ENCODE results near the gene LARP4. TPM values are rescaled to one million over a fixed set of nuclear protein-coding genes. Genes with fewer than 3 reads are reported as not detected.

LARP4 gene
- total and polyA plus RNA-seq, 2 of the 4 experiments (the other 2 are of a cell fraction) = 11.3 to 42.5 TPM

- no peak overlapping the region for H2BK5ac ChIP-seq (ENCODE audit: low read depth, low read length, poor library complexity, severe bottlenecking)
- dilution Hi-C loops (cut with HindIII; ENCODE audit: low sequenced_read_pairs, unreplicated experiment) = no loop called here
- POLR2A ChIA-PET (ENCODE audit: unreplicated experiment) = no interaction called here
Measured at GRCh38 chr12:50411051-50411660, 10.5 kb downstream of the LARP4 start.

More at GRCh38 chr12:50411051-50411660, 10.5 kb downstream of the LARP4 start:
- Histone ChIP-seq H3K9ac (ENCODE audit: low read depth, low read length) (no peak overlapping the region), H2BK120ac (ENCODE audit: low read depth, low read length) (no peak overlapping the region), H3K27ac (ENCODE audit: insufficient read depth, low read length) (no peak overlapping the region), H4K91ac (ENCODE audit: insufficient read depth, low read depth, low read length) (no peak overlapping the region), H3K14ac (replicated peaks; ENCODE audit: low read depth, low read length) (no peak overlapping the region), H4K5ac (ENCODE audit: low read depth, low read length) (no peak overlapping the region), H3K36me3 (ENCODE audit: control insufficient read depth, insufficient read depth, low read length) (peaks cover under 1% of the 10 kb centered on the region; the same call in 1 of the 2 replicates), H2AK5ac (ENCODE audit: low read depth, low read length) (no peak overlapping the region), H4K8ac (ENCODE audit: low read depth in 2 of 2, low read length in 2 of 2) (no peak overlapping the region), H2AK9ac (replicated peaks; ENCODE audit: low read depth, low read length, poor library complexity) (no peak overlapping the region), H3K4me1 (ENCODE audit: control insufficient read depth, insufficient read depth, low read length) (no peaks in the 10 kb centered on the region), H3K9me1 (ENCODE audit: insufficient read depth, low read length) (peaks cover 7% of the 10 kb centered on the region), H3K27me3 (ENCODE audit: control insufficient read depth, insufficient read depth, low read length) (no peaks in the 10 kb centered on the region), H3K56ac (ENCODE audit: extremely low read depth, insufficient read depth, low read length) (no peak overlapping the region), H3K4me3 (ENCODE audit: insufficient read depth, low read depth, low read length) (no peak overlapping the region), H3K4ac (ENCODE audit: low read depth, low read length) (no peak overlapping the region), H3K4me2 (ENCODE audit: low read depth, low read length) (no peak overlapping the region), H4K20me1 (ENCODE audit: insufficient read depth, low read length) (peaks cover 56% of the 10 kb centered on the region), H2AFZ (replicated peaks; ENCODE audit: low read length, poor library complexity) (no peak overlapping the region), H3K18ac (ENCODE audit: low read depth, low read length) (no peak overlapping the region), H3K9me3 (ENCODE audit: control insufficient read depth, insufficient read depth, low read length) (no peaks in the 10 kb centered on the region), H2BK15ac (ENCODE audit: low read depth, low read length) (no peak overlapping the region), H3K79me1 (ENCODE audit: low read depth in 1 of 2, low read length in 2 of 2) (peaks cover 22 to 63% of the 10 kb centered on the region in 2 experiments), H3K23ac (ENCODE audit: low read depth, low read length) (no peak overlapping the region), H2BK20ac (ENCODE audit: low read depth, low read length) (no peak overlapping the region)
- WGBS, 2 experiments (ENCODE audit: extremely low coverage in 2 of 2, insufficient read length in 1 of 2) = 100% methylated on average over 2 of the region's 9 CpGs; no CpG with 5 or more reads in 1 of the 2 experiments
- ATAC-seq (ENCODE audit: low read depth) (no peak), DNase-seq (peak; percentile 24)
- in situ Hi-C loops (cut with MboI; ENCODE audit: low sequenced_read_pairs) = no loop called here
- intact Hi-C loops (cut with micrococcal nuclease) = no loop called here
- TF ChIP-seq BHLHE40 (IDR thresholded peaks at IDR 0.05; ENCODE audit: low read depth, low read length) = no peak
- peak; percentile 66 for TF ChIP-seq CEBPB (IDR thresholded peaks at IDR 0.05; ENCODE audit: low read depth, low read length)
- CTCF ChIA-PET = no interaction called here
- BruUV-seq (replicated peaks) = no TSS peak

Data from IMR-90 (cell line).